OCI-LY7 (cell line): ENCODE results near the gene TBX6. TPM values are rescaled to one million over a fixed set of nuclear protein-coding genes. Genes with fewer than 3 reads are reported as not detected.

Experiments used
- BruUV-seq: library from RNA; stranded (reverse); fragments of 400-500 nt; replicated peaks from 2 replicates; lab custom pipeline; 2021; lab: Mats Ljungman, UMichigan
- CTCF ChIA-PET: fragments of 300-600 bp; sonication (Branson Sonifier 250); formaldehyde crosslinking; loops from one replicate; lab custom pipeline; 2022; ENCODE audit warnings: antibody characterized with exemption; ENCODE audit not compliant: unreplicated experiment; lab: Charles Lee
- POLR2A ChIA-PET: fragments of 300-600 bp; sonication (Branson Sonifier 250); formaldehyde crosslinking; loops from one replicate; lab custom pipeline; 2022; ENCODE audit warnings: antibody characterized with exemption; lab: Charles Lee
- DNase-seq: peaks from one replicate; pipeline ENCODE4 v3.0.0-alpha.2; 2015; ENCODE audit warnings: low spot score
- H2AFZ ChIP-seq: fragments of 200-600 bp; sonication (generic), shearing (Covaris generic); 2 replicates; pipeline ENCODE4 v1.6.1; 2014; ENCODE audit warnings: mild to moderate bottlenecking, antibody characterized with exemption, low read length, moderate library complexity
- H3K27ac ChIP-seq: fragments of 200-600 bp; sonication (generic); 2 replicates; pipeline ENCODE4 v1.5.1; 2014; ENCODE audit warnings: mixed run types, low read depth, mild to moderate bottlenecking, moderate library complexity, low read length, inconsistent platforms; ENCODE audit not compliant: poor library complexity, severe bottlenecking
- H3K36me3 ChIP-seq: fragments of 200-600 bp; sonication (generic); 2 replicates; pipeline ENCODE4 v1.6.1; 2014; ENCODE audit warnings: mild to moderate bottlenecking, antibody characterized with exemption, low read length, moderate library complexity, mixed read lengths; ENCODE audit not compliant: insufficient read depth
- H3K4me1 ChIP-seq: fragments of 200-600 bp; sonication (generic); 2 replicates; pipeline ENCODE4 v1.5.1; 2014; ENCODE audit warnings: mild to moderate bottlenecking, low read length; ENCODE audit not compliant: insufficient read depth, poor library complexity, severe bottlenecking
- H3K4me2 ChIP-seq: fragments of 200-600 bp; sonication (generic); 2 replicates; pipeline ENCODE4 v1.6.1; 2014; ENCODE audit warnings: mild to moderate bottlenecking, low read length
- H3K4me3 ChIP-seq: fragments of 200-600 bp; sonication (generic); 2 replicates; pipeline ENCODE4 v1.5.1; 2014; ENCODE audit warnings: mild to moderate bottlenecking, low read depth, low read length; ENCODE audit not compliant: poor library complexity, severe bottlenecking
- H3K79me2 ChIP-seq: fragments of 200-600 bp; sonication (generic); 2 replicates; pipeline ENCODE4 v1.6.1; 2016; ENCODE audit warnings: low read depth, mild to moderate bottlenecking, low read length, moderate library complexity, mixed read lengths; ENCODE audit not compliant: insufficient read depth
- H3K9me2 ChIP-seq: fragments of 200-600 bp; sonication (generic); 2 replicates; pipeline ENCODE4 v1.6.1; 2016; ENCODE audit warnings: mild to moderate bottlenecking, low read length, mixed read lengths; ENCODE audit not compliant: insufficient read depth
- H3K9me3 ChIP-seq: fragments of 200-600 bp; sonication (generic); 2 replicates; pipeline ENCODE4 v1.6.1; 2014; ENCODE audit warnings: mild to moderate bottlenecking, mixed run types, low read length, mixed read lengths
- H4K20me1 ChIP-seq: fragments of 200-600 bp; sonication (generic); 2 replicates; pipeline ENCODE4 v1.6.1; 2014; ENCODE audit warnings: mild to moderate bottlenecking, antibody characterized with exemption, low read length, moderate library complexity, mixed read lengths; ENCODE audit not compliant: insufficient read depth
- CTCF ChIP-seq: fragments of 200-600 bp; sonication (generic); conservative IDR thresholded peaks from 2 replicates; pipeline ENCODE4 v1.5.1; 2014; ENCODE audit warnings: mild to moderate bottlenecking, antibody characterized with exemption, low read length, moderate library complexity, mixed read lengths
- EZH2phosphoT487 ChIP-seq: fragments of 200-600 bp; sonication (generic); IDR thresholded peaks from 2 replicates; pipeline ENCODE4 v1.6.1; 2018; ENCODE audit warnings: low read depth, borderline replicate concordance, mild to moderate bottlenecking, mixed run types, antibody characterized with exemption, low read length, moderate library complexity, mixed read lengths
- intact Hi-C: fragments of 100-400 bp; cut with micrococcal nuclease; formaldehyde crosslinking; loops from one replicate; pipeline ENCODE4 v1.10.0; 2022; ENCODE audit not compliant: unreplicated experiment
- total RNA-seq, 2 experiments: library from RNA; depleted of rRNA in 1 of 2; stranded (reverse); fragments of >200 nt in 1 of 2; shearing (Covaris generic) in 1 of 2; gene quantifications; 2 replicates each; pipeline ENCODE4 v1.2.3, GENCODE V29; 2014 to 2022

The TBX6 gene
- total RNA-seq, 2 experiments from 2014 or later, result 1.4 to 3.7 TPM

- H3K27ac ChIP-seq, result no peak overlapping the region
- no peaks in the 10 kb centered on the region for H3K9me3 ChIP-seq
- TF ChIP-seq CTCF (no peak), EZH2phosphoT487 (no peak)
- H3K4me1 ChIP-seq, result peaks cover 15% of the 10 kb centered on the region
- H3K4me3 ChIP-seq, result no peak overlapping the region
- no TSS peak for BruUV-seq
- H4K20me1 ChIP-seq, result no peaks in the 10 kb centered on the region
- no peaks in the 10 kb centered on the region for H3K9me2 ChIP-seq
- H2AFZ ChIP-seq, result no peak overlapping the region
- intact Hi-C loops, result no loop called here
- DNase-seq, result no peak
- ChIA-PET POLR2A (interaction anchor here (1.1 kb wide), 2 partner anchors 9 to 22 kb away, joined by 3 to 5 read pairs; partner anchors contain the start of gene MAPK3), CTCF (no interaction called here)
- H3K36me3 ChIP-seq, result no peaks in the 10 kb centered on the region
- no peak overlapping the region for H3K4me2 ChIP-seq
- H3K79me2 ChIP-seq, result no peaks in the 10 kb centered on the region
These were observed 22.7 kb upstream of the TBX6 start for GRCh38 chr16:30114411-30114810.

GRCh38 chr16:30113711-30114333 is 22.1 kb upstream of the TBX6 start:
- H4K20me1 ChIP-seq, result no peaks in the 10 kb centered on the region
- no peaks in the 10 kb centered on the region for H3K9me2 ChIP-seq
- intact Hi-C loops, result no loop called here
- ChIA-PET POLR2A (no interaction called here), CTCF (interaction anchor here (0.7 kb wide), 1 partner anchor 11 kb away, joined by 3 read pairs; no protein-coding TSS in a partner anchor)
- H3K79me2 ChIP-seq, result no peaks in the 10 kb centered on the region
- H2AFZ ChIP-seq, result no peak overlapping the region
- H3K27ac ChIP-seq, result no peak overlapping the region
- BruUV-seq, result no TSS peak
- no peak overlapping the region for H3K4me3 ChIP-seq
- TF ChIP-seq EZH2phosphoT487 (no peak), CTCF (no peak)
- peaks cover 15% of the 10 kb centered on the region for H3K4me1 ChIP-seq
- H3K36me3 ChIP-seq, result no peaks in the 10 kb centered on the region
- H3K9me3 ChIP-seq, result no peaks in the 10 kb centered on the region
- DNase-seq, result no peak
- no peak overlapping the region for H3K4me2 ChIP-seq

- H3K79me2 ChIP-seq, result no peaks in the 10 kb centered on the region
- no peak for DNase-seq
- TF ChIP-seq CTCF (no peak; the same call in 1 of the 2 replicates), EZH2phosphoT487 (no peak)
- H3K4me1 ChIP-seq, result peaks cover 15% of the 10 kb centered on the region
- POLR2A ChIA-PET, result no interaction called here
- H3K9me3 ChIP-seq, result no peaks in the 10 kb centered on the region
- H3K9me2 ChIP-seq, result no peaks in the 10 kb centered on the region
- H3K4me3 ChIP-seq, result no peak within 1 kb of the TSS
- H2AFZ ChIP-seq, result no peak within 1 kb of the TSS
- H3K27ac ChIP-seq, result no peak within 1 kb of the TSS
- no peaks in the 10 kb centered on the region for H3K36me3 ChIP-seq
- no peaks in the 10 kb centered on the region for H4K20me1 ChIP-seq
- CTCF ChIA-PET, result interaction anchor here (0.7 kb wide), 1 partner anchor 11 kb away, joined by 3 read pairs; no protein-coding TSS in a partner anchor
- no TSS peak for BruUV-seq
- intact Hi-C loops, result no loop called here
- H3K4me2 ChIP-seq, result no peak within 1 kb of the TSS
These were observed 21.4 kb upstream of the TBX6 start, which contains the start of gene GDPD3 for GRCh38 chr16:30113031-30113710. GDPD3 (minus strand) TSS chr16:30113537; CDS start chr16:30113478, 59 bp downstream.
